OCI-LY3 (cell line): ENCODE results near the gene STX16.

ENCODE experiments used
- H2AFZ ChIP-seq: fragments of 200-600, 300-600 bp; shearing (Covaris generic); 2 replicates; pipeline ENCODE4 v1.6.0; 2014; ENCODE audit warnings: antibody characterized with exemption, low read depth, low read length
- H3K27ac ChIP-seq: fragments of 200-600, 300-600 bp; sonication (generic); 2 replicates; pipeline ENCODE4 v1.5.1; 2014; ENCODE audit warnings: mild to moderate bottlenecking, low read length, moderate library complexity, mixed read lengths
- H3K27me3 ChIP-seq: fragments of 200-600, 300-600 bp; sonication (generic); 2 replicates; pipeline ENCODE4 v1.6.1; 2014; ENCODE audit warnings: low read depth, low read length, mixed read lengths
- H3K36me3 ChIP-seq: fragments of 200-600, 300-600 bp; sonication (generic); replicated peaks from 2 replicates; pipeline ENCODE3; 2014; ENCODE audit warnings: low read depth, low read length, mixed read lengths
- H3K4me1 ChIP-seq: fragments of 300-600, 200-600 bp; sonication (generic); 2 replicates; pipeline ENCODE4 v1.6.1; 2014; ENCODE audit warnings: low read length, mixed read lengths
- H3K4me2 ChIP-seq: fragments of 200-600, 300-600 bp; sonication (generic); 2 replicates; pipeline ENCODE4 v1.6.1; 2014; ENCODE audit warnings: low read length, mixed read lengths
- H3K4me3 ChIP-seq: fragments of 300-600, 200-600 bp; sonication (generic); 2 replicates; pipeline ENCODE4 v1.5.1; 2014; ENCODE audit warnings: antibody characterized with exemption, mild to moderate bottlenecking, low read length, moderate library complexity
- H3K79me2 ChIP-seq: fragments of 300-600, 200-600 bp; shearing (Covaris generic); 2 replicates; pipeline ENCODE4 v1.6.1; 2014; ENCODE audit warnings: mild to moderate bottlenecking, low read length, mixed read lengths
- H3K9ac ChIP-seq: fragments of 300-600, 200-600 bp; shearing (Covaris generic); 2 replicates; pipeline ENCODE4 v1.6.0; 2014; ENCODE audit warnings: mild to moderate bottlenecking, low read length, moderate library complexity
- H3K9me3 ChIP-seq: fragments of 200-600, 300-600 bp; shearing (Covaris generic); 2 replicates; pipeline ENCODE4 v1.6.1; 2014; ENCODE audit warnings: low read length, mixed read lengths; ENCODE audit not compliant: insufficient read depth
- H4K20me1 ChIP-seq: fragments of 200-600, 300-600 bp; sonication (generic); 2 replicates; pipeline ENCODE4 v1.6.1; 2016; ENCODE audit warnings: low read length, mixed read lengths; ENCODE audit not compliant: insufficient read depth
- CTCF ChIP-seq: fragments of 200-600, 300-600 bp; sonication (generic); IDR thresholded peaks from 2 replicates; pipeline ENCODE4 v1.5.1; 2014; ENCODE audit warnings: antibody characterized with exemption, low read length, low read depth
- EZH2phosphoT487 ChIP-seq: fragments of 200-600 bp; shearing (Covaris generic); IDR thresholded peaks from 2 replicates; pipeline ENCODE4 v1.6.1; 2018; ENCODE audit warnings: antibody characterized with exemption, mixed run types, low read depth

The STX16 gene

GRCh38 chr20:58652606-58653294, 1.7 kb downstream of the STX16 start:
- peak overlapping the region; percentile 88 for H3K4me3 ChIP-seq
- peak overlapping the region; percentile 72 for H3K27ac ChIP-seq
- TF ChIP-seq EZH2phosphoT487 (no peak), CTCF (no peak)
- peaks cover 23% of the 10 kb centered on the region for H4K20me1 ChIP-seq
- peak overlapping the region; percentile 14; the same call in 1 of the 2 replicates for H2AFZ ChIP-seq
- H3K9me3 ChIP-seq = no peaks in the 10 kb centered on the region
- peak overlapping the region; percentile 76 for H3K4me2 ChIP-seq
- peaks cover 11% of the 10 kb centered on the region for H3K4me1 ChIP-seq
- H3K27me3 ChIP-seq = no peaks in the 10 kb centered on the region
- peaks cover 67% of the 10 kb centered on the region for H3K79me2 ChIP-seq
- H3K9ac ChIP-seq = peak overlapping the region; percentile 96
- H3K36me3 ChIP-seq = peaks cover 3% of the 10 kb centered on the region

DNA sequence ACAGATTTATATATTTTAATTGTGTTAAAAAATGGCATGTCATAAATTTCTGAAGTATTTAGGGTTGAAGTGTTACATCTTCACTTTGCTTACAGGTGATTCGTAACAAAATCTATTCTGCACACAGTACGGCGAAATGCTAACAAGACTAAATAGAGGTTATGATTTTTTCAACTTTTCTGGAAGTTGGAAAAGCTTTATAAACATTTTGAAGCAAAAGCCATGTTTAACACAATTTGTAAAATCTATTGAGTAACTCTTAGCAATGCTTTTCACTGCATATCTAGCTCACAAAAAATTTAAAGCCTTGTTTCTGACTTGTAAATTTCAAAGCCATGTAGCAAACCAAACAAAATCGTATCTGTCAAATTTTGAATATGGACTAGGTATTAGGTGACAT, 3.3 kb downstream of the STX16 start:
- H3K36me3 ChIP-seq = peaks cover 3% of the 10 kb centered on the region
- no peak overlapping the region for H3K4me2 ChIP-seq
- no peak overlapping the region for H2AFZ ChIP-seq
- no peaks in the 10 kb centered on the region for H3K27me3 ChIP-seq
- peaks cover 83% of the 10 kb centered on the region for H3K79me2 ChIP-seq
- H4K20me1 ChIP-seq = peaks cover 23% of the 10 kb centered on the region
- peaks cover 11% of the 10 kb centered on the region for H3K4me1 ChIP-seq
- no peak for TF ChIP-seq EZH2phosphoT487
- no peak for TF ChIP-seq CTCF
- H3K9me3 ChIP-seq = no peaks in the 10 kb centered on the region
- no peak overlapping the region for H3K27ac ChIP-seq
- H3K9ac ChIP-seq = no peak overlapping the region; the same call in 1 of the 2 replicates
- no peak overlapping the region for H3K4me3 ChIP-seq

DNA sequence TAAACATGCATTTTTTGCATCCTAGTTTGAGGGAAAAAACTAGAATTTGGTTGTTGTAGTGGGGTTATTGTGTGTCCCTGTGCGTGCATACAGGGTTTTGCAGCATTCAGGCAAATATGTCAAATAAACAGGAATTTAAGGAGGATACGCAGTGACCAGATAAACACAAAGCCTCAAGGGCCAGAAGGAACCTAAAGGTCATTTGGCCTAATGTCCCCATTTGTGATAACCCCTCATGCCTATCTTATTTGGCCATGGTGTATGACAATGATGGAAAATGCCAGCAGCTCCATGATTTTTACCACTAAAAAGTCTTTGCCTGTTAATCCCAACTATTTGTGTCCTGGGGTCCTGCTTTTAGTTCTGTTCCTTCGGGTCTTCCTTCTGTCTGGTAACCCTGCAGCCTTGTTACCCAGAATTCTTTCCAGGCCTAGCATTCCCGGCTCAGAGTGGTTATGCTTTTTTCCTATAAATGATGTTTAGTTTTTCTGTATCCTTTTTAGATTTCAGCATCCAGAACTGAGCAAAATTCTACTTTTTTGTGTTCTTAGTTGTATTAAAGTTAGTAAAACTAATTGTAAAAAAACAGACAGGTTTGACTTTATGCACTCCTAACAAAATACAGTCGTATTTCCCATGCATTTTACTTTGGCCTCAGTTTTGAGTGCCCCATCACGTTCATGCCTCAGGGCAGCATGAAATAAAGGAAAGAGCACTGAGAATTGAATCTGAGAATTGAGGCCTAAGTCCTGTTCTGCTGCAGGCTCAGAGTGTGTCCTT, 4.4 kb downstream of the STX16 start:
- no peaks in the 10 kb centered on the region for H3K27me3 ChIP-seq
- TF ChIP-seq EZH2phosphoT487 (no peak), CTCF (no peak)
- peaks cover 95% of the 10 kb centered on the region for H3K79me2 ChIP-seq
- H3K4me2 ChIP-seq = no peak overlapping the region
- H3K4me1 ChIP-seq = peaks cover 11% of the 10 kb centered on the region
- H3K36me3 ChIP-seq = peaks cover 3% of the 10 kb centered on the region
- no peak overlapping the region for H3K4me3 ChIP-seq
- H2AFZ ChIP-seq = no peak overlapping the region
- H3K9ac ChIP-seq = no peak overlapping the region
- H3K27ac ChIP-seq = no peak overlapping the region
- no peaks in the 10 kb centered on the region for H3K9me3 ChIP-seq
- H4K20me1 ChIP-seq = peaks cover 30% of the 10 kb centered on the region

DNA sequence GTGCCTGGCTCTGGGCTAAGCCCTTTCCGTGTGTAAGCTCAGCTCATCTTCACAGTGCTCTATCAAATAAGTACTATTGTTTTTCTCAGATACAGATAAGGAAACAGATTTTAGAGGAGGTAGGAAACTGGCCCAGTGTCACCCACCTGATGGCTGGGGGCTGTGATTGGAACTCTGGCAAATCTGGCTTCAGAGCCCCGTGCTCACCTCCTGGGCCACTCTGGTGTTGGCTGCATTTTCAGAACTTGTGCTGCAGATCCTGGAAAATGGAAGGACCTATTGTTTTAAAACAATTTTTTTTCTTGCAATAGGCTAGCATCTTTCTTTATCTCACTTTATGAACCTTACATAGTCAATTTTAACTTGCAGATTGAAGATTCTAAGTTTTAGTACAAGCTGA, 5.7 kb downstream of the STX16 start:
- Histone ChIP-seq H3K79me2 (peaks cover 99% of the 10 kb centered on the region), H3K36me3 (peaks cover 14% of the 10 kb centered on the region), H4K20me1 (peaks cover 42% of the 10 kb centered on the region), H3K4me2 (no peak overlapping the region), H3K4me3 (no peak overlapping the region), H3K4me1 (peaks cover 11% of the 10 kb centered on the region), H2AFZ (no peak overlapping the region), H3K9ac (no peak overlapping the region), H3K27ac (no peak overlapping the region), H3K9me3 (no peaks in the 10 kb centered on the region), H3K27me3 (no peaks in the 10 kb centered on the region)
- TF ChIP-seq CTCF = no peak
- no peak for TF ChIP-seq EZH2phosphoT487
